Neural progenitor cell (in vitro differentiated cells): ENCODE measurements around the gene EPN1. TPM values are rescaled to one million over a fixed set of nuclear protein-coding genes. Genes with fewer than 3 reads are reported as not detected.

ENCODE experiments used
- DNase-seq: peaks from one replicate; pipeline ENCODE4 v3.0.0-alpha.2; 2016; ENCODE audit warnings: low spot score
- H2AFZ ChIP-seq: fragments of 200-600 bp; sonication (generic); replicated peaks from 2 replicates; pipeline ENCODE4 v1.6.1; 2016; ENCODE audit warnings: antibody characterized with exemption
- H3F3A ChIP-seq: fragments of 200-600 bp; sonication (generic); 2 replicates; pipeline ENCODE4 v1.6.1; 2016; ENCODE audit warnings: antibody characterized with exemption, low read depth
- H3K27ac ChIP-seq: fragments of 200-600 bp; sonication (generic); 2 replicates; pipeline ENCODE4 v1.5.1; 2016; ENCODE audit warnings: mild to moderate bottlenecking
- H3K27me3 ChIP-seq: fragments of 200-600 bp; sonication (generic); 2 replicates; pipeline ENCODE4 v1.6.1; 2016; ENCODE audit warnings: mild to moderate bottlenecking, moderate library complexity
- H3K36me3 ChIP-seq: fragments of 200-600 bp; sonication (generic); 2 replicates; pipeline ENCODE4 v1.5.1; 2016
- H3K4me1 ChIP-seq: fragments of 200-600 bp; sonication (generic); 2 replicates; pipeline ENCODE4 v1.6.1; 2016; ENCODE audit warnings: mixed run types
- H3K4me2 ChIP-seq: fragments of 200-600 bp; sonication (generic); 2 replicates; pipeline ENCODE4 v1.6.1; 2016
- H3K4me3 ChIP-seq: fragments of 200-600 bp; sonication (generic); 2 replicates; pipeline ENCODE4 v1.5.1; 2016
- H3K79me2 ChIP-seq: fragments of 200-600 bp; sonication (generic); 2 replicates; pipeline ENCODE4 v1.6.1; 2016; ENCODE audit warnings: low read depth
- H3K9ac ChIP-seq: fragments of 200-600 bp; sonication (generic); 2 replicates; pipeline ENCODE4 v1.6.1; 2016
- H3K9me3 ChIP-seq: fragments of 200-600 bp; sonication (generic); 2 replicates; pipeline ENCODE4 v1.5.1; 2016; ENCODE audit warnings: low read depth
- H4K20me1 ChIP-seq: fragments of 200-600 bp; sonication (generic); 2 replicates; pipeline ENCODE4 v1.6.1; 2016; ENCODE audit warnings: low read depth
- H3K27ac Mint-ChIP-seq: 3 replicates; pipeline ENCODE4 v1.8.0; 2021; ENCODE audit warnings: mixed read lengths
- H3K27me3 Mint-ChIP-seq: 2 replicates; pipeline ENCODE4 v1.8.0; 2022; ENCODE audit warnings: low read depth, mild to moderate bottlenecking, inconsistent platforms, moderate library complexity, mixed read lengths; ENCODE audit not compliant: insufficient read depth
- H3K36me3 Mint-ChIP-seq: 3 replicates; pipeline ENCODE4 v1.8.0; 2021; ENCODE audit warnings: mixed read lengths
- H3K4me1 Mint-ChIP-seq: 3 replicates; pipeline ENCODE4 v1.8.0; 2021; ENCODE audit warnings: mixed read lengths
- H3K4me3 Mint-ChIP-seq: 3 replicates; pipeline ENCODE4 v1.8.0; 2021; ENCODE audit warnings: mild to moderate bottlenecking, moderate library complexity, mixed read lengths
- H3K9me3 Mint-ChIP-seq: 3 replicates; pipeline ENCODE4 v1.8.0; 2020; ENCODE audit warnings: mixed read lengths
- EZH2 ChIP-seq: fragments of 200-600 bp; sonication (generic); IDR thresholded peaks from 2 replicates; pipeline ENCODE4 v1.6.1; 2017; ENCODE audit warnings: antibody characterized with exemption, mild to moderate bottlenecking, moderate library complexity
- EZH2phosphoT487 ChIP-seq: fragments of 200-600 bp; sonication (generic); IDR thresholded peaks from 2 replicates; pipeline ENCODE4 v1.6.1; 2017; ENCODE audit warnings: antibody characterized with exemption
- total RNA-seq: library from RNA; depleted of rRNA; stranded (reverse); fragments of >200 nt; gene quantifications from 2 replicates; pipeline ENCODE4 v1.2.3, GENCODE V29; 2015; ENCODE audit warnings: low replicate concordance
- TF ChIP-seq, protein P1 (sequence below): fragments of 200-600 bp; sonication (generic); IDR thresholded peaks from 2 replicates; pipeline ENCODE4 v1.5.1; 2017; ENCODE audit warnings: antibody characterized with exemption, mild to moderate bottlenecking

Gene EPN1
- total RNA-seq, 1 donor from 2014 or later = 16.1 TPM

DNA sequence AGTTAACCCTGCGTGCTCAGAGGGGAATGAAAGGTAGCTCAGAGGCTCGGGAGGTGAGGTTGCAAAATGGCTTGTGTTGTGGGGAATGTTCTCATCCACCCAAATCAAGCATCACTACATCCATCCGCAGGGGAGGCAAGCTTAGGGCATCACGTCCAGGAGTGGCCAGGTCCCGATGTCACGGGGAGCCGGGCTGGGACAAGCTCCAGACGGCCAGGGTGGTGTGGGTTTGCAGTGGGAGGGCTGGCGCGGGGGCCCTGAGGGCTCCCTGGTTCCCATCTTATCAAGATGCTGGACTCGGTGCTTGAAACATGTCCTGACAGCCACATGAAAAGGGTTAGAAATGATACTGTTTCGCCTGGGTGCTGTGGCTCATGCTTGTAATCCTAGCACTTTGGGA is 25.8 kb downstream of the EPN1 start:
- DNase-seq = no peak
- no peaks in the 10 kb centered on the region for H3K4me1 Mint-ChIP-seq
- H3K9me3 ChIP-seq = no peaks in the 10 kb centered on the region
- no peaks in the 10 kb centered on the region for H3K4me1 ChIP-seq
- H4K20me1 ChIP-seq = no peaks in the 10 kb centered on the region
- H3K9me3 Mint-ChIP-seq = peaks cover 8% of the 10 kb centered on the region
- H3F3A ChIP-seq = no peaks in the 10 kb centered on the region
- H3K4me3 Mint-ChIP-seq = no peak overlapping the region
- no peaks in the 10 kb centered on the region for H3K79me2 ChIP-seq
- no peak overlapping the region for H2AFZ ChIP-seq
- no peaks in the 10 kb centered on the region for H3K36me3 ChIP-seq
- TF ChIP-seq EZH2 = no peak
- TF ChIP-seq EZH2phosphoT487 = no peak
- TF ChIP-seq, protein P1, sequence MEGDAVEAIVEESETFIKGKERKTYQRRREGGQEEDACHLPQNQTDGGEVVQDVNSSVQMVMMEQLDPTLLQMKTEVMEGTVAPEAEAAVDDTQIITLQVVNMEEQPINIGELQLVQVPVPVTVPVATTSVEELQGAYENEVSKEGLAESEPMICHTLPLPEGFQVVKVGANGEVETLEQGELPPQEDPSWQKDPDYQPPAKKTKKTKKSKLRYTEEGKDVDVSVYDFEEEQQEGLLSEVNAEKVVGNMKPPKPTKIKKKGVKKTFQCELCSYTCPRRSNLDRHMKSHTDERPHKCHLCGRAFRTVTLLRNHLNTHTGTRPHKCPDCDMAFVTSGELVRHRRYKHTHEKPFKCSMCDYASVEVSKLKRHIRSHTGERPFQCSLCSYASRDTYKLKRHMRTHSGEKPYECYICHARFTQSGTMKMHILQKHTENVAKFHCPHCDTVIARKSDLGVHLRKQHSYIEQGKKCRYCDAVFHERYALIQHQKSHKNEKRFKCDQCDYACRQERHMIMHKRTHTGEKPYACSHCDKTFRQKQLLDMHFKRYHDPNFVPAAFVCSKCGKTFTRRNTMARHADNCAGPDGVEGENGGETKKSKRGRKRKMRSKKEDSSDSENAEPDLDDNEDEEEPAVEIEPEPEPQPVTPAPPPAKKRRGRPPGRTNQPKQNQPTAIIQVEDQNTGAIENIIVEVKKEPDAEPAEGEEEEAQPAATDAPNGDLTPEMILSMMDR = no peak
- peaks cover 10% of the 10 kb centered on the region for H3K27me3 Mint-ChIP-seq
- no peak overlapping the region for H3K4me3 ChIP-seq
- peaks cover 35% of the 10 kb centered on the region for H3K36me3 Mint-ChIP-seq
- no peak overlapping the region for H3K27ac Mint-ChIP-seq
- H3K27ac ChIP-seq = no peak overlapping the region
- H3K4me2 ChIP-seq = no peak overlapping the region
- H3K9ac ChIP-seq = no peak overlapping the region
- H3K27me3 ChIP-seq = no peaks in the 10 kb centered on the region

DNA sequence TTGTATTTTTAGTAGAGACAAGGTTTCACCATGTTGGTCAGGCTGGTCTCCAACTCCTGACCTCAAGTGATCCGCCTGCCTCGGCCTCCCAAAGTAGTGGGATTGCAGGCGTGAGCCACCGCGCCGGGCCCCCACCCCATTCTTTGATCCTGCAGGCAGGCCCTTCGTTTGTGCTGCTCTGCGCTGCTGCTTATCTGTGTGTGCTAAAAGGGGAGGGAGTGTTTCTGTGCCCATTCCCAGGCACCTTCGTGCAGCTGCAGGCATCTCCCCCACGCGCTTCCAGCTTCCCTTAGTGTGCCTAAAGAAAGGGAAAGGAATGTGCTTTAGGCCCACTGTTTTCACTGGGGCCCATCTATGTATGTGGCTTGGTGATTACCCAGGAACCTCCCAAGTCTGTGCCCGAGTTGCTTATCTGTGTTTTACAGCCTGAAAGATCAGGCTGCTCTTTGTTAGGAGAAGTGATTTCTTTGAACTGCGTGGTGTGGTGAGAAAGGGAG is 27.2 kb downstream of the EPN1 start:
- peaks cover 8% of the 10 kb centered on the region for H3K9me3 Mint-ChIP-seq
- H3K27ac Mint-ChIP-seq = no peak overlapping the region
- TF ChIP-seq EZH2 (no peak), EZH2phosphoT487 (no peak)
- TF ChIP-seq, protein P1 = no peak

DNA sequence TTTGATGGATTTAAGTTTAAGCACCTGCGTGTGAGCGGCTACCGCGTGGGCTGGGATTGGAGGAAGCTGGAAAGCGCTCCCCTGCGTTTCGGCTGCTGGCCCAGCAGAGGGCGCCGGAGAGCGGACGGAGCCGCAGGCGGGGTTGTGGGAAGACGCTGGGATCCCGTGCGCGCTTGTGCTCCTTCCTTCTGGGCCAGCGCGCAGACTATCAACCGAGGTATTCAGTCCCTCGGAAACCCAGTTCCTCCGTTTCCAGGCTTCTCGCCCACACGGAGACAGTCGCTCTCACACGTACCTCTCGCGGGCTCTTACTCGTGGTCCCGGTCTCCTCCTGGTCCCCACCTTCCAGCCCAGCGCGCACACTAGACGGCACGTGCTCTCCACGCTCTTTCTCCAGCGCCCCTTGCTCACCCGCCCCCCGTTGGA is 28.8 kb downstream of the EPN1 start:
- H3K4me3 Mint-ChIP-seq = no peak overlapping the region
- peaks cover 7% of the 10 kb centered on the region for H3K27me3 Mint-ChIP-seq
- Histone ChIP-seq H3K27ac (no peak overlapping the region), H3F3A (no peaks in the 10 kb centered on the region), H4K20me1 (no peaks in the 10 kb centered on the region), H3K27me3 (no peaks in the 10 kb centered on the region), H3K4me2 (no peak overlapping the region), H3K9me3 (peaks cover 5% of the 10 kb centered on the region), H3K9ac (no peak overlapping the region), H3K4me3 (no peak overlapping the region), H3K36me3 (no peaks in the 10 kb centered on the region), H3K79me2 (no peaks in the 10 kb centered on the region), H3K4me1 (no peaks in the 10 kb centered on the region), H2AFZ (no peak overlapping the region)
- peak; percentile 15 for DNase-seq
- peaks cover 8% of the 10 kb centered on the region for H3K9me3 Mint-ChIP-seq
- peaks cover 22% of the 10 kb centered on the region for H3K36me3 Mint-ChIP-seq
- TF ChIP-seq EZH2 = no peak
- TF ChIP-seq, protein P1 = peak; percentile 59
- TF ChIP-seq EZH2phosphoT487 = no peak
- no peak overlapping the region for H3K27ac Mint-ChIP-seq
- no peaks in the 10 kb centered on the region for H3K4me1 Mint-ChIP-seq

More for the DNA sequence above, 27.2 kb downstream of the EPN1 start:
- no peak overlapping the region for H3K27ac ChIP-seq
- no peak overlapping the region for H3K4me2 ChIP-seq
- H3K9me3 ChIP-seq = no peaks in the 10 kb centered on the region
- DNase-seq = no peak
- H3K79me2 ChIP-seq = no peaks in the 10 kb centered on the region
- H2AFZ ChIP-seq = no peak overlapping the region
- no peaks in the 10 kb centered on the region for H3K27me3 ChIP-seq
- H3K36me3 ChIP-seq = no peaks in the 10 kb centered on the region
- no peaks in the 10 kb centered on the region for H3F3A ChIP-seq
- no peak overlapping the region for H3K9ac ChIP-seq
- no peak overlapping the region for H3K4me3 Mint-ChIP-seq
- no peaks in the 10 kb centered on the region for H3K4me1 Mint-ChIP-seq
- H4K20me1 ChIP-seq = no peaks in the 10 kb centered on the region
- H3K36me3 Mint-ChIP-seq = peaks cover 31% of the 10 kb centered on the region
- no peak overlapping the region for H3K4me3 ChIP-seq
- H3K4me1 ChIP-seq = no peaks in the 10 kb centered on the region
- H3K27me3 Mint-ChIP-seq = peaks cover 6% of the 10 kb centered on the region
